Glutamatergic neuron (in vitro differentiated cells): ENCODE data around the gene DNAJC27. TPM values are rescaled to one million over a fixed set of nuclear protein-coding genes. Genes with fewer than 3 reads are reported as not detected.

Experiments
- DNase-seq: peaks from one replicate; pipeline ENCODE4 v3.0.0; 2022
- H3K27ac Mint-ChIP-seq: one replicate; pipeline ENCODE4 v1.8.0; 2020; ENCODE audit warnings: mild to moderate bottlenecking, mixed read lengths, inconsistent platforms; ENCODE audit not compliant: unreplicated experiment
- H3K27me3 Mint-ChIP-seq: one replicate; pipeline ENCODE4 v1.8.0; 2020; ENCODE audit warnings: mild to moderate bottlenecking, moderate library complexity, mixed read lengths, inconsistent platforms; ENCODE audit not compliant: unreplicated experiment
- H3K36me3 Mint-ChIP-seq: one replicate; pipeline ENCODE4 v1.8.0; 2020; ENCODE audit warnings: mild to moderate bottlenecking, mixed read lengths, inconsistent platforms; ENCODE audit not compliant: unreplicated experiment
- H3K4me1 Mint-ChIP-seq: one replicate; pipeline ENCODE4 v1.8.0; 2020; ENCODE audit warnings: mild to moderate bottlenecking, low read depth, mixed read lengths, inconsistent platforms; ENCODE audit not compliant: unreplicated experiment
- H3K4me3 Mint-ChIP-seq: one replicate; pipeline ENCODE4 v1.8.0; 2020; ENCODE audit warnings: mild to moderate bottlenecking, mixed read lengths, inconsistent platforms; ENCODE audit not compliant: unreplicated experiment
- H3K9me3 Mint-ChIP-seq: one replicate; pipeline ENCODE4 v1.8.0; 2020; ENCODE audit warnings: mild to moderate bottlenecking, moderate library complexity, mixed read lengths, inconsistent platforms; ENCODE audit not compliant: unreplicated experiment
- total RNA-seq: library from RNA; stranded (reverse); fragmentation: NEBNext Ultra II Directional; extraction: Animal tissue kit (Norgen Biotek cat#: 25700); gene quantifications from one replicate; pipeline ENCODE4 v1.2.1, GENCODE V29; 2021; ENCODE audit not compliant: unreplicated experiment
- TF ChIP-seq, protein P1 (sequence below): fragments of 200-600 bp; sonication (generic); IDR thresholded peaks from one replicate; pipeline ENCODE4 v1.5.0; 2021; ENCODE audit not compliant: partially characterized antibody, unreplicated experiment

The DNAJC27 gene
- total RNA-seq, 1 donor from 2014 or later = 17.9 TPM

DNA sequence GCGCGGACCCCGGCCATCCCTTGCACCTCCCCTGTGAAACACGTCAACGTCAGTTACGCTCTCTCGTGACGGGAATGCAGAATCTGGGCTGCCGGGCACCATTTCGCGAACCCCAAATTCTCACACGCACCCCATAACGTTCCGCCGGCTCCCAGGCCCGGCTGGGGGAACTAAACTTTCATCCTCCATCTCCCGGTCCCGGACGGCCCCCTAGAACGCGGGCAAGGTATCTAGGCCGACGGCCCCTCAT, 544 bp downstream of the DNAJC27 start:
- Mint-ChIP-seq H3K4me3 (peak overlapping the region; percentile 99), H3K4me1 (peaks cover 5% of the 10 kb centered on the region), H3K36me3 (no peaks in the 10 kb centered on the region), H3K27me3 (peaks cover 13% of the 10 kb centered on the region), H3K9me3 (peaks cover 9% of the 10 kb centered on the region), H3K27ac (peak overlapping the region; percentile 100)
- TF ChIP-seq, protein P1, sequence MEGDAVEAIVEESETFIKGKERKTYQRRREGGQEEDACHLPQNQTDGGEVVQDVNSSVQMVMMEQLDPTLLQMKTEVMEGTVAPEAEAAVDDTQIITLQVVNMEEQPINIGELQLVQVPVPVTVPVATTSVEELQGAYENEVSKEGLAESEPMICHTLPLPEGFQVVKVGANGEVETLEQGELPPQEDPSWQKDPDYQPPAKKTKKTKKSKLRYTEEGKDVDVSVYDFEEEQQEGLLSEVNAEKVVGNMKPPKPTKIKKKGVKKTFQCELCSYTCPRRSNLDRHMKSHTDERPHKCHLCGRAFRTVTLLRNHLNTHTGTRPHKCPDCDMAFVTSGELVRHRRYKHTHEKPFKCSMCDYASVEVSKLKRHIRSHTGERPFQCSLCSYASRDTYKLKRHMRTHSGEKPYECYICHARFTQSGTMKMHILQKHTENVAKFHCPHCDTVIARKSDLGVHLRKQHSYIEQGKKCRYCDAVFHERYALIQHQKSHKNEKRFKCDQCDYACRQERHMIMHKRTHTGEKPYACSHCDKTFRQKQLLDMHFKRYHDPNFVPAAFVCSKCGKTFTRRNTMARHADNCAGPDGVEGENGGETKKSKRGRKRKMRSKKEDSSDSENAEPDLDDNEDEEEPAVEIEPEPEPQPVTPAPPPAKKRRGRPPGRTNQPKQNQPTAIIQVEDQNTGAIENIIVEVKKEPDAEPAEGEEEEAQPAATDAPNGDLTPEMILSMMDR = no peak
- DNase-seq = no peak

DNA sequence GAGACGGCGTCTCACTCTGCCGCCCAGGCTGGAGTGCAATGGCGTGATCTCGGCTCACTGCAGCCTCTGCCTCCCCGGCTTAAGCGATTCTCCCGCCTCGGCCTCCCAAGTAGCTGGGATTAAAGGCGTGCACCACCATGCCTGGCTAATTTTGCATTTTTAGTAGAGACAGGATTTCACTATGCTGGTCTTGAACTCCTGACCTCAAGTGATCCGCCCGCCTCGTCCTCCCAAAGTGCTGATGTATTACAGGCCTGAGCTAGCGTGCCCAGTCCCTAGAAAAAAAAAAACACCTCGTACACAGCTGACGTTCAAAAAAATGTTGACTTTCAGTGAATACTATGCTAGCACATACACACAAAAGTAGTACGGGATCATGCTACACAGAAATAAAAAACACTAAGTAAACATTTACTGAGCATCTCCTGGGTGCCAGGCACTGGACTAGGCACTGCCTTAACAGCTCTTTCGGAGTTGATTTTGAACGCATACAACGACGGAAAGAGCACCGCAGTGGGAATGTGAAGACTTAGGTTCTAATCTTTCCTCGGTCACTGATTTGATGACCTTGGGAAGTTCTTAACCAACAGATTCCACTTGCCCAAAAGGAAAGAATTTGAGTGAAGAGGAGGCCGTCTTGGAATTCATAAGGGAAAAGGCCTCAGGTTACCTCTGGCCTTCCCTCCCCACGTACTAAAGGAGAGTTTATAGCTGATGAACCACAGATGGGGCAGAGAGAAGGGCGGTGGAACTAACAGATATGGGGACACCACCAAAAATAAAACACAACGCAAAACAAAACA, 1.1 kb downstream of the DNAJC27 start:
- Mint-ChIP-seq H3K36me3 (no peaks in the 10 kb centered on the region), H3K27ac (peak overlapping the region; percentile 100), H3K9me3 (peaks cover 9% of the 10 kb centered on the region), H3K4me1 (peaks cover 5% of the 10 kb centered on the region), H3K4me3 (peak overlapping the region; percentile 99), H3K27me3 (peaks cover 13% of the 10 kb centered on the region)
- no peak for DNase-seq
- TF ChIP-seq, protein P1 = no peak

DNA sequence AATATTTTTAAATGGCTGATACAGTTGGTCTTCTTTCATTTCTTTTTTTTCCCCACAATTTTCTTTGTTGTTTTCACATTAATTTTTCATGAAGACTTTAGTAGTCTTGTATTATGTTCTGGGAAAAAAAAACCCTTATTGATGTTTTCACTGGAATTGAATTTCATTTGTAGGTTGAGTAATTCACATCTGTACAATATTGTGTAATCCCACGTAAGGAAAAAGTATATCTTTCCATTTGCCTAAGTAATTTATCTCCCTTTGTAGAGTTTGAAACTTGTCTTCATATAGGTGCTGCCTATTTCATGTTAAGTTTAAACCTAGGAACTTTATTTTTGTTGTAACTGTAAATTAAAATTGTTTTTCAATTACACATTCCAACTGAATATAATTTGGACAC, 2.0 kb downstream of the DNAJC27 start:
- TF ChIP-seq, protein P1 = no peak
- peaks cover 8% of the 10 kb centered on the region for H3K9me3 Mint-ChIP-seq
- no peak overlapping the region for H3K4me3 Mint-ChIP-seq
- H3K27me3 Mint-ChIP-seq = peaks cover 13% of the 10 kb centered on the region
- no peak overlapping the region for H3K27ac Mint-ChIP-seq
- DNase-seq = no peak
- H3K36me3 Mint-ChIP-seq = no peaks in the 10 kb centered on the region
- peaks cover 5% of the 10 kb centered on the region for H3K4me1 Mint-ChIP-seq

DNA sequence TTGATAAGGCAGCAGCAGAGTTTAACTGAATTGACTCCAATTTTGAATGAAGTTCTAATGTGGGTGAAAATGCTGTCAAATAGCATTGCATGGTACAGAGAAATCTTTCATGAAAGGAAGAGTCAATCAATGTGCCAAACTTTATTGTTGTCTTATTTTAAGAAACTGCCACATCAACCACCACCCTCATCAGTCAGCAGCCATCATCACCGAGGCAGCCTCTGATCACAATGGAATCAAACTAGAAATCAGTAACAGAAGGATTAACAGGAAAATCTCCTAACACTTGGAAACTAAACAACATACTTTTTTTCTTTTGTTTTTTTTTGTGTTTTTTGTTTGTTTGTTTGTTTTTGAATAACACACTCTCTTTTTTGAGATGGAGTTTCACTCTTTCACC, 9.9 kb downstream of the DNAJC27 start:
- Mint-ChIP-seq H3K27me3 (peaks cover 4% of the 10 kb centered on the region), H3K4me1 (peaks cover 29% of the 10 kb centered on the region), H3K36me3 (peaks cover 6% of the 10 kb centered on the region), H3K9me3 (peaks cover 5% of the 10 kb centered on the region), H3K4me3 (no peak overlapping the region), H3K27ac (no peak overlapping the region)
- DNase-seq = no peak
- TF ChIP-seq, protein P1 = no peak

DNA sequence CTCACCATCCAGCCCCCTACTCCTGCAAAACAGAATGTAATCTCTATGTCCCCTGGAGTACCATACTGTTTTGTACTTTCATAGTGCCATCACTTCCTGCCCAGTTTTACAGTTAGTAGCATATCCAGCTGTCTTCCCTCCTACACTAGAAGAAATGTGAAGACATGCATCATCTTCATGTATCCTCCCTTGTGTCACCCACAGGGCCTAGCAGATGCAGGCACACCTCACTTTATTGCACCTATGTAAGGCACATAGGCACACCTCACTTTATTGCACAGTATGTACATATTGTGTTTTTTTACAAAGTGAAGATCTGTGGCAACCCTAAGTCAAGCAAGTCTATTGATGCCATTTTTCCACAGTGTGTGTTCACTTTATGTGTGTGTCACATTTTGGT, 12.0 kb downstream of the DNAJC27 start:
- TF ChIP-seq, protein P1 = no peak
- peaks cover 15% of the 10 kb centered on the region for H3K36me3 Mint-ChIP-seq
- H3K27ac Mint-ChIP-seq = no peak overlapping the region
- H3K9me3 Mint-ChIP-seq = peaks cover 5% of the 10 kb centered on the region
- H3K4me1 Mint-ChIP-seq = peaks cover 45% of the 10 kb centered on the region
- H3K4me3 Mint-ChIP-seq = no peak overlapping the region
- H3K27me3 Mint-ChIP-seq = peaks cover 4% of the 10 kb centered on the region
- DNase-seq = no peak
